ENCODE data around the gene BRK1. TPM values are rescaled to one million over a fixed set of nuclear protein-coding genes. Genes with fewer than 3 reads are reported as not detected.

BRK1 gene
- total and polyA plus RNA-seq, 10 of the 15 experiments (the other 5 are each of a cell fraction or from before 2014, with no cell fraction given): 97.8 to 457 (median 203) TPM

GRCh38 chr3:10121064-10121463 is 5.6 kb downstream of the BRK1 start:
- ChIA-PET POLR2A (no interaction called here), SMC1A (ENCODE audit: uncharacterized antibody, unreplicated experiment) (no interaction called here), RAD21 (ENCODE audit: unreplicated experiment) (no interaction called here), CTCF (no interaction called here)
- Histone ChIP-seq H3K79me2 (ENCODE audit: control insufficient read depth, insufficient read depth, low read length) (peaks cover 62% of the 10 kb centered on the region), H3K4me1 (ENCODE audit: control insufficient read depth, insufficient read depth, low read length) (peaks cover 3% of the 10 kb centered on the region; the same call in 1 of the 2 replicates), H4K20me1 (ENCODE audit: control insufficient read depth, insufficient read depth) (no peaks in the 10 kb centered on the region; the same call in 1 of the 2 replicates), H3K27me3 (replicated peaks in 1 of 2; ENCODE audit: control insufficient read depth in 2 of 2, insufficient read depth in 2 of 2, low read length in 1 of 2) (no peaks in the 10 kb centered on the region), H3K27ac (ENCODE audit: control insufficient read depth, insufficient read depth) (no peak overlapping the region), H3K4me3 (no peak overlapping the region), H3K9ac (ENCODE audit: control insufficient read depth, insufficient read depth, low read length) (no peak overlapping the region), H3K4me2 (ENCODE audit: control insufficient read depth, insufficient read depth) (peak overlapping the region; percentile 25; the same call in 1 of the 2 replicates), H3K36me3 (ENCODE audit: control insufficient read depth in 2 of 2, insufficient read depth in 2 of 2, low read length in 1 of 2) (peaks cover 1 to 18% of the 10 kb centered on the region in 2 experiments), H3K9me3 (replicated peaks; ENCODE audit: control insufficient read depth, insufficient read depth, low read length) (no peaks in the 10 kb centered on the region), H2AFZ (ENCODE audit: control insufficient read depth, low read depth, low read length) (no peak overlapping the region)
- DNase-seq (ENCODE audit: low read depth, low spot score) (no peak), ATAC-seq (no peak), FAIRE-seq (no peak)
- WGBS (ENCODE audit: insufficient coverage, insufficient replicate concordance, low lambda C conversion rate, missing lambda C conversion rate): 98% methylated on average over 2 of the region's 2 CpGs
- TF ChIP-seq CREM (IDR thresholded peaks at IDR 0.05; ENCODE audit: low read depth): no peak
- TF ChIP-seq MYB (IDR thresholded peaks at IDR 0.05; ENCODE audit: borderline replicate concordance, low read depth, low read length): no peak
- no peak for TF ChIP-seq NFYB (IDR thresholded peaks at IDR 0.05; ENCODE audit: insufficient read depth, low read depth, low read length)
- no peak for TF ChIP-seq SUPT20H (IDR thresholded peaks at IDR 0.05; ENCODE audit: borderline replicate concordance, control insufficient read depth, low read depth, low read length)
- TF ChIP-seq YBX1 (IDR thresholded peaks at IDR 0.05): no peak
- TF ChIP-seq PAX5 (IDR thresholded peaks at IDR 0.05; ENCODE audit: borderline replicate concordance, low read depth, low read length): no peak
- no peak for TF ChIP-seq GATAD2B (conservative IDR thresholded peaks at IDR 0.05; ENCODE audit: low read depth)
- TF ChIP-seq EGR1 (IDR thresholded peaks at IDR 0.05; ENCODE audit: borderline replicate concordance in 1 of 2, low read depth in 2 of 2, low read length in 2 of 2): no peak
- no peak for TF ChIP-seq SMARCA5 (IDR thresholded peaks at IDR 0.05)
- TF ChIP-seq IRF5 (IDR thresholded peaks at IDR 0.05; ENCODE audit: borderline replicate concordance): no peak
- TF ChIP-seq PML (IDR thresholded peaks at IDR 0.05; ENCODE audit: low read length): no peak
- no peak for TF ChIP-seq ASH2L (IDR thresholded peaks at IDR 0.05; ENCODE audit: borderline replicate concordance, low read depth)
- TF ChIP-seq SRF (IDR thresholded peaks at IDR 0.05; ENCODE audit: low read depth in 2 of 2, low read length in 2 of 2): no peak
- TF ChIP-seq EED (IDR thresholded peaks at IDR 0.05; ENCODE audit: low read depth): no peak
- no peak for TF ChIP-seq IKZF2 (IDR thresholded peaks at IDR 0.05)
- TF ChIP-seq SIN3A (IDR thresholded peaks at IDR 0.05; ENCODE audit: low read depth, low read length): no peak
- no peak for TF ChIP-seq SREBF2 (IDR thresholded peaks at IDR 0.05; ENCODE audit: low read length)
- TF ChIP-seq ZBTB40 (IDR thresholded peaks at IDR 0.05; ENCODE audit: borderline replicate concordance): no peak
- intact Hi-C loops (cut with micrococcal nuclease; ENCODE audit: unreplicated experiment) (no loop called here), in situ Hi-C loops (cut with MboI) (no loop called here)
- no TSS peak for BruUV-seq (replicated peaks)

Data from GM12878 (cell line).